HEK293 (cell line): ENCODE results near the gene LRFN2.

Source experiments
- CTCF ChIA-PET: fragments of 350-600 bp; formaldehyde crosslinking; extraction: SDS; loops from one replicate; lab custom pipeline; 2021; ENCODE audit warnings: antibody characterized with exemption; lab: Yijun Ruan, JAX
- POLR2A ChIA-PET: fragments of 300-600 bp; formaldehyde crosslinking; extraction: SDS; loops from one replicate; lab custom pipeline; 2020; ENCODE audit warnings: antibody characterized with exemption, inconsistent platforms; lab: Yijun Ruan, JAX
- H3K27ac ChIP-seq: fragments of 200-500 bp; sonication (Bioruptor generic); 2 replicates; pipeline ENCODE4 v1.5.1; 2014; ENCODE audit warnings: low read depth, low read length, control low read depth, inconsistent platforms; ENCODE audit errors: extremely low read depth
- H3K36me3 ChIP-seq, 2 experiments: fragments of 200-500 bp in 1 of 2; sonication (Bioruptor generic) in 1 of 2; 1 replicate in 1 of 2; 2 replicates in 1 of 2; pipeline ENCODE4 v1.5.1; 2014 to 2017; ENCODE audit warnings: inconsistent platforms in 2 of 2, low read length in 2 of 2; ENCODE audit not compliant: control insufficient read depth in 2 of 2, insufficient read depth in 1 of 2
- H3K4me1 ChIP-seq: fragments of 200-500 bp; sonication (Bioruptor generic); 2 replicates; pipeline ENCODE4 v1.5.1; 2014; ENCODE audit warnings: mild to moderate bottlenecking, low read length, inconsistent platforms; ENCODE audit not compliant: control insufficient read depth, insufficient read depth
- H3K4me3 ChIP-seq: 2 replicates; pipeline ENCODE4 v1.5.1; 2011; ENCODE audit warnings: low read depth, mild to moderate bottlenecking, control low read depth, low read length, moderate library complexity
- H3K9me3 ChIP-seq: fragments of 200-500 bp; sonication (Bioruptor generic); 2 replicates; pipeline ENCODE4 v1.5.1; 2014; ENCODE audit warnings: low read depth, low read length, inconsistent platforms; ENCODE audit not compliant: control insufficient read depth, insufficient read depth
- FEZF1 ChIP-seq: fragments of 450-650 bp; formaldehyde crosslinking; IDR thresholded peaks from 2 replicates; pipeline ENCODE4 v1.5.1; 2016; ENCODE audit warnings: missing biosample characterization, missing genetic modification characterization
- GLI4 ChIP-seq: fragments of 450-650 bp; formaldehyde crosslinking; IDR thresholded peaks from 2 replicates; pipeline ENCODE4 v1.5.1; 2016; ENCODE audit warnings: missing biosample characterization, missing genetic modification characterization
- HOXC10 ChIP-seq: sonication (generic); formaldehyde crosslinking; IDR thresholded peaks from 2 replicates; pipeline ENCODE4 v1.8.1; 2023; ENCODE audit warnings: mild to moderate bottlenecking, missing genetic modification reagents
- SP3 ChIP-seq: fragments of 450-650 bp; formaldehyde crosslinking; IDR thresholded peaks from 2 replicates; pipeline ENCODE4 v1.5.1; 2016; ENCODE audit warnings: missing biosample characterization, missing genetic modification characterization
- ZNF114 ChIP-seq: fragments of 450-650 bp; formaldehyde crosslinking; IDR thresholded peaks from 2 replicates; pipeline ENCODE4 v1.5.0; 2017; ENCODE audit warnings: missing biosample characterization, missing genetic modification characterization
- ZNF121 ChIP-seq: fragments of 450-650 bp; formaldehyde crosslinking; IDR thresholded peaks from 2 replicates; pipeline ENCODE4 v1.5.1; 2016; ENCODE audit warnings: missing biosample characterization, missing genetic modification characterization
- ZNF155 ChIP-seq: fragments of 450-650 bp; formaldehyde crosslinking; IDR thresholded peaks from 2 replicates; pipeline ENCODE4 v1.5.1; 2016; ENCODE audit warnings: missing biosample characterization, missing genetic modification characterization
- ZNF37A ChIP-seq: fragments of 450-650 bp; IDR thresholded peaks from 2 replicates; pipeline ENCODE4 v1.5.1; 2018; ENCODE audit warnings: missing biosample characterization, missing genetic modification characterization
- ZNF473 ChIP-seq: fragments of 450-650 bp; formaldehyde crosslinking; IDR thresholded peaks from 2 replicates; pipeline ENCODE4 v1.5.1; 2017; ENCODE audit warnings: missing biosample characterization, missing genetic modification characterization
- ZNF510 ChIP-seq: fragments of 450-650 bp; formaldehyde crosslinking; IDR thresholded peaks from 2 replicates; pipeline ENCODE4 v1.5.1; 2018; ENCODE audit warnings: mild to moderate bottlenecking, missing genetic modification characterization, missing biosample characterization; ENCODE audit not compliant: insufficient replicate concordance
- ZNF548 ChIP-seq: fragments of 450-650 bp; formaldehyde crosslinking; IDR thresholded peaks from 2 replicates; pipeline ENCODE4 v1.5.1; 2016; ENCODE audit warnings: missing biosample characterization, missing genetic modification characterization
- ZNF571 ChIP-seq: fragments of 450-650 bp; formaldehyde crosslinking; IDR thresholded peaks from 2 replicates; pipeline ENCODE4 v1.5.0; 2017; ENCODE audit warnings: missing biosample characterization, missing genetic modification characterization
- ZNF596 ChIP-seq: fragments of 450-650 bp; IDR thresholded peaks from 2 replicates; pipeline ENCODE4 v1.5.0; 2018; ENCODE audit warnings: missing biosample characterization, mild to moderate bottlenecking, missing genetic modification characterization, moderate library complexity
- ZNF610 ChIP-seq: fragments of 450-650 bp; formaldehyde crosslinking; IDR thresholded peaks from 2 replicates; pipeline ENCODE4 v1.5.1; 2016; ENCODE audit warnings: missing biosample characterization, missing genetic modification characterization, borderline replicate concordance
- ZNF747 ChIP-seq: fragments of 450-650 bp; formaldehyde crosslinking; IDR thresholded peaks from 2 replicates; pipeline ENCODE4 v1.5.1; 2016; ENCODE audit warnings: missing biosample characterization, missing genetic modification characterization
- ZNF76 ChIP-seq: fragments of 450-650 bp; formaldehyde crosslinking; IDR thresholded peaks from 2 replicates; pipeline ENCODE4; 2016; ENCODE audit warnings: low read depth, missing biosample characterization, missing genetic modification characterization, borderline replicate concordance
- ZNF792 ChIP-seq: fragments of 450-650 bp; formaldehyde crosslinking; IDR thresholded peaks from 2 replicates; pipeline ENCODE4 v1.5.1; 2016; ENCODE audit warnings: missing biosample characterization, missing genetic modification characterization
- TF ChIP-seq, protein P1 (sequence below): fragments of 450-650 bp; formaldehyde crosslinking; IDR thresholded peaks from 2 replicates; pipeline ENCODE4; 2016; ENCODE audit warnings: missing biosample characterization, missing genetic modification characterization
- TF ChIP-seq, protein P2 (sequence below): fragments of 450-650 bp; formaldehyde crosslinking; IDR thresholded peaks from 2 replicates; pipeline ENCODE4 v1.5.1; 2016; ENCODE audit warnings: missing biosample characterization, missing genetic modification characterization
- TF ChIP-seq, protein P3 (sequence below): fragments of 450-650 bp; formaldehyde crosslinking; IDR thresholded peaks from 2 replicates; pipeline ENCODE4 v1.5.1; 2016; ENCODE audit warnings: missing biosample characterization, missing genetic modification characterization

The LRFN2 gene

DNA sequence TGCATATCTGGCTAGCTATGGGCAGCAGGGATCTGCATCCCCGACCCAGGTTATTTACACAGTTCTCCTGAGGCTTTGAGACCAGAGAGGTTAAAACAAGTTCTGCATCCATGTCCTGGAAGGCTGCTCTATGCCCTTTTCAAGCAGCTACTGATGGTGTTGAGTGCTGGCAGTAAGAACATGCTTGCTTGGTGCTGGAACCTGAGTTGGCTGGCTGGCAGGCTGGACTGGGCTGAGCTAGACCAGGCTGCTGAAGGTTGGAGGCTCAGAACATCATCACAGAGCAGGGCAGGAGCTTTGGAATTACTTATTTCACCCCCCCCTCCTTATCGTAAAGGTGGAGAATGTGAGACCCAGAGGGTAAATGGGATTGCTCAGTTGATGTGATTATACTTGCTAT is 16.9 kb upstream of the LRFN2 start:
- H3K36me3 ChIP-seq: no peaks in the 10 kb centered on the region
- H3K4me1 ChIP-seq: no peaks in the 10 kb centered on the region
- no peaks in the 10 kb centered on the region for H3K9me3 ChIP-seq
- ChIA-PET CTCF (interaction anchor here (0.6 kb wide), 1 partner anchor 275 kb away, joined by 4 read pairs; no protein-coding TSS in a partner anchor), POLR2A (no interaction called here)
- no peak overlapping the region for H3K27ac ChIP-seq
- TF ChIP-seq FEZF1 (tag by site-specific recombination) (no peak), SP3 (tag by site-specific recombination) (no peak), GLI4 (tag by site-specific recombination) (no peak), ZNF76 (tag by site-specific recombination) (no peak)
- H3K4me3 ChIP-seq: no peak overlapping the region

DNA sequence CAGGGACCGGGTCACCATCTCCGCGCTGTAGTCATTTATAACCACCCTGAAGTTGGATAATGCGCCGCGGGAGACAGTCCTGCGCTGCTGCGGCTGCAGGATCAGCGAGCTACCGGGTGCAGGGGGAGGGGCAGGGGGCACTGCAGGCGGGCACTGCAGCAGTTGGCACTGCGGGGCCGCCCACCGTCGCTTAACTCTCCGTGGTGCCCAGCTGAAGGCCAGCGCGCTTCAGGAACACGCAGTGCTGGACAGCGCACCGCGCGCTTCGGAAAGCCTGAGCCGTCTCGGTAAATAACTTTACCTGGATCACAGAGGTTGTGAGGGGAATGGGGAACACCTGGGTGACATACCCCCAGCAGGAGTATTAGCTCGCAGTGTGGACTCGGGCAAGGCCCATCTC is 12.4 kb upstream of the LRFN2 start:
- POLR2A ChIA-PET: no interaction called here
- Histone ChIP-seq H3K27ac (no peak overlapping the region), H3K4me3 (no peak overlapping the region), H3K9me3 (no peaks in the 10 kb centered on the region), H3K36me3 (no peaks in the 10 kb centered on the region), H3K4me1 (no peaks in the 10 kb centered on the region)
- TF ChIP-seq ZNF121 (tag by site-specific recombination) (no peak), ZNF548 (tag by site-specific recombination) (no peak), ZNF571 (no peak), ZNF155 (tag by site-specific recombination) (no peak)
- TF ChIP-seq, protein P1, sequence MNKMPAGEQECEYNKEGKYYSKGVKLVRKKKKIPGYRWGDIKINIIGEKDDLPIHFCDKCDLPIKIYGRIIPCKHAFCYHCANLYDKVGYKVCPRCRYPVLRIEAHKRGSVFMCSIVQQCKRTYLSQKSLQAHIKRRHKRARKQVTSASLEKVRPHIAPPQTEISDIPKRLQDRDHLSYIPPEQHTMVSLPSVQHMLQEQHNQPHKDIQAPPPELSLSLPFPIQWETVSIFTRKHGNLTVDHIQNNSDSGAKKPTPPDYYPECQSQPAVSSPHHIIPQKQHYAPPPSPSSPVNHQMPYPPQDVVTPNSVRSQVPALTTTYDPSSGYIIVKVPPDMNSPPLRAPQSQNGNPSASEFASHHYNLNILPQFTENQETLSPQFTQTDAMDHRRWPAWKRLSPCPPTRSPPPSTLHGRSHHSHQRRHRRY (tag by site-specific recombination): no peak
- TF ChIP-seq, protein P2, sequence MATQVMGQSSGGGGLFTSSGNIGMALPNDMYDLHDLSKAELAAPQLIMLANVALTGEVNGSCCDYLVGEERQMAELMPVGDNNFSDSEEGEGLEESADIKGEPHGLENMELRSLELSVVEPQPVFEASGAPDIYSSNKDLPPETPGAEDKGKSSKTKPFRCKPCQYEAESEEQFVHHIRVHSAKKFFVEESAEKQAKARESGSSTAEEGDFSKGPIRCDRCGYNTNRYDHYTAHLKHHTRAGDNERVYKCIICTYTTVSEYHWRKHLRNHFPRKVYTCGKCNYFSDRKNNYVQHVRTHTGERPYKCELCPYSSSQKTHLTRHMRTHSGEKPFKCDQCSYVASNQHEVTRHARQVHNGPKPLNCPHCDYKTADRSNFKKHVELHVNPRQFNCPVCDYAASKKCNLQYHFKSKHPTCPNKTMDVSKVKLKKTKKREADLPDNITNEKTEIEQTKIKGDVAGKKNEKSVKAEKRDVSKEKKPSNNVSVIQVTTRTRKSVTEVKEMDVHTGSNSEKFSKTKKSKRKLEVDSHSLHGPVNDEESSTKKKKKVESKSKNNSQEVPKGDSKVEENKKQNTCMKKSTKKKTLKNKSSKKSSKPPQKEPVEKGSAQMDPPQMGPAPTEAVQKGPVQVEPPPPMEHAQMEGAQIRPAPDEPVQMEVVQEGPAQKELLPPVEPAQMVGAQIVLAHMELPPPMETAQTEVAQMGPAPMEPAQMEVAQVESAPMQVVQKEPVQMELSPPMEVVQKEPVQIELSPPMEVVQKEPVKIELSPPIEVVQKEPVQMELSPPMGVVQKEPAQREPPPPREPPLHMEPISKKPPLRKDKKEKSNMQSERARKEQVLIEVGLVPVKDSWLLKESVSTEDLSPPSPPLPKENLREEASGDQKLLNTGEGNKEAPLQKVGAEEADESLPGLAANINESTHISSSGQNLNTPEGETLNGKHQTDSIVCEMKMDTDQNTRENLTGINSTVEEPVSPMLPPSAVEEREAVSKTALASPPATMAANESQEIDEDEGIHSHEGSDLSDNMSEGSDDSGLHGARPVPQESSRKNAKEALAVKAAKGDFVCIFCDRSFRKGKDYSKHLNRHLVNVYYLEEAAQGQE (tag by site-specific recombination): peak; percentile 59; the same call in 1 of the 2 replicates
- CTCF ChIA-PET: interaction anchor here (0.6 to 2.5 kb wide), 6 partner anchors 12 to 1223 kb away, joined by 3 to 15 read pairs (median 4); partner anchors contain the start of gene LRFN2

DNA sequence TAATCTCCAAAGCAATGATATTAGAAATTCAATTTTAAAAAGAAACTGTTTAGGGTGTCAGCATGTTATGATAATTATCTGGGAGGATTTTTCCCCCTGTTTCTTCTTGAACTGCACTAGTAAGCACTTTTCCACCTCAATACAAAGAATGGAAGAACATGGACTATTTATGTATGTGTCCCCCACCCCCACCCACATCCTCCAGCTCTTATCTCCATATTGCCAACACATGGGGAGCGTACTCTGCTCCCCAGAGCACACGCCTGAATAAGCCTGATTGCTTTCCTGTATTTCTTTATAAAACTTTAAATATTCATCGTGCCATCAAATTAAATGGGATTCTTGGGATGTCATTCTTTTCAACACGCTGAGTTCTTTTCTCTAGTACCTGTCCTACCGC is 11.4 kb upstream of the LRFN2 start:
- H3K9me3 ChIP-seq: no peaks in the 10 kb centered on the region
- TF ChIP-seq ZNF792 (tag by site-specific recombination): no peak
- no peak for TF ChIP-seq ZNF121 (tag by site-specific recombination)
- no peak for TF ChIP-seq ZNF610
- no peak for TF ChIP-seq HOXC10
- no peak for TF ChIP-seq ZNF37A (tag by site-specific recombination)
- TF ChIP-seq ZNF596: no peak
- TF ChIP-seq ZNF114: no peak
- TF ChIP-seq ZNF747: no peak
- no peak for TF ChIP-seq ZNF473 (tag by site-specific recombination)
- no peak for TF ChIP-seq ZNF510 (tag by site-specific recombination)
- TF ChIP-seq, protein P3, sequence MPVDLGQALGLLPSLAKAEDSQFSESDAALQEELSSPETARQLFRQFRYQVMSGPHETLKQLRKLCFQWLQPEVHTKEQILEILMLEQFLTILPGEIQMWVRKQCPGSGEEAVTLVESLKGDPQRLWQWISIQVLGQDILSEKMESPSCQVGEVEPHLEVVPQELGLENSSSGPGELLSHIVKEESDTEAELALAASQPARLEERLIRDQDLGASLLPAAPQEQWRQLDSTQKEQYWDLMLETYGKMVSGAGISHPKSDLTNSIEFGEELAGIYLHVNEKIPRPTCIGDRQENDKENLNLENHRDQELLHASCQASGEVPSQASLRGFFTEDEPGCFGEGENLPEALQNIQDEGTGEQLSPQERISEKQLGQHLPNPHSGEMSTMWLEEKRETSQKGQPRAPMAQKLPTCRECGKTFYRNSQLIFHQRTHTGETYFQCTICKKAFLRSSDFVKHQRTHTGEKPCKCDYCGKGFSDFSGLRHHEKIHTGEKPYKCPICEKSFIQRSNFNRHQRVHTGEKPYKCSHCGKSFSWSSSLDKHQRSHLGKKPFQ (tag by site-specific recombination): no peak
- POLR2A ChIA-PET: no interaction called here

More for the DNA sequence above, 11.4 kb upstream of the LRFN2 start:
- Histone ChIP-seq H3K36me3 (no peaks in the 10 kb centered on the region), H3K4me1 (no peaks in the 10 kb centered on the region), H3K4me3 (no peak overlapping the region), H3K27ac (no peak overlapping the region)
- CTCF ChIA-PET: interaction anchor here (0.6 to 2.5 kb wide), 5 partner anchors 11 to 732 kb away, joined by 3 to 13 read pairs (median 3); partner anchors contain the start of gene LRFN2
